ENCODE data around the gene TRIM8. TPM values are rescaled to one million over a fixed set of nuclear protein-coding genes. Genes with fewer than 3 reads are reported as not detected.
A peak's percentile ranks its signal among the peaks of the same experiment; 100 is the strongest.

Gene TRIM8
- total RNA-seq, 6 experiments from 2014 or later, result 34.7 to 99.8 (median 41.2) TPM

DNA sequence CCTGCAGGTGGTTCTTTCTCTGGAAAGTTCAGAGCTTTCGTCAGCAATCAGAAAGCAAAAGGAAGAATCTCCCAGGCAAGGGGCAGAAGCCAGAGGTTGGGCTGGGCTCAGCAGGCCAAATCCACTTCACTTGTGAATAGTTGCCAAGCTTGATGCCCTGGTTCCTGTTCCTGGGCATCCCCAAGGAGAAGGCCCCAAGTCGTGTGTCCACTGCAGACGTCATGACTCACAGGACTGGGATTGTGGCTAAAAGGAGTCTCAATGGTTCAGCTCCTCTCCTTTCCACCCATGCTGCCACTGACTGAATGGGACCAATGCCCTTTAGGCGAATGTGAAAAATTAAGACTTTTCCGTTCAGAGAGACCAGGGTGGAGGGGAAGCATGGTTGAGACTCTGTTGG lies 38.6 kb upstream of the TRIM8 start:
- H3K4me1 ChIP-seq, result no peaks in the 10 kb centered on the region
- H3K36me3 ChIP-seq, result peaks cover 0 to 8% (median 0%) of the 10 kb centered on the region in 4 donors
- ATAC-seq, result no peak
- no peaks in the 10 kb centered on the region for H3K27me3 ChIP-seq
- intact Hi-C loops (cut with DNase I), result no loop called here
- H3K9me3 ChIP-seq, result no peaks in the 10 kb centered on the region
- H3K27ac ChIP-seq, result no peak overlapping the region
- no peak for DNase-seq
- 92% methylated on average over 4 of the region's 5 CpGs for WGBS (ENCODE audit: insufficient coverage, low coverage, low lambda C conversion rate, missing lambda C conversion rate)
- TF ChIP-seq, protein P1, sequence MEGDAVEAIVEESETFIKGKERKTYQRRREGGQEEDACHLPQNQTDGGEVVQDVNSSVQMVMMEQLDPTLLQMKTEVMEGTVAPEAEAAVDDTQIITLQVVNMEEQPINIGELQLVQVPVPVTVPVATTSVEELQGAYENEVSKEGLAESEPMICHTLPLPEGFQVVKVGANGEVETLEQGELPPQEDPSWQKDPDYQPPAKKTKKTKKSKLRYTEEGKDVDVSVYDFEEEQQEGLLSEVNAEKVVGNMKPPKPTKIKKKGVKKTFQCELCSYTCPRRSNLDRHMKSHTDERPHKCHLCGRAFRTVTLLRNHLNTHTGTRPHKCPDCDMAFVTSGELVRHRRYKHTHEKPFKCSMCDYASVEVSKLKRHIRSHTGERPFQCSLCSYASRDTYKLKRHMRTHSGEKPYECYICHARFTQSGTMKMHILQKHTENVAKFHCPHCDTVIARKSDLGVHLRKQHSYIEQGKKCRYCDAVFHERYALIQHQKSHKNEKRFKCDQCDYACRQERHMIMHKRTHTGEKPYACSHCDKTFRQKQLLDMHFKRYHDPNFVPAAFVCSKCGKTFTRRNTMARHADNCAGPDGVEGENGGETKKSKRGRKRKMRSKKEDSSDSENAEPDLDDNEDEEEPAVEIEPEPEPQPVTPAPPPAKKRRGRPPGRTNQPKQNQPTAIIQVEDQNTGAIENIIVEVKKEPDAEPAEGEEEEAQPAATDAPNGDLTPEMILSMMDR (IDR thresholded peaks at IDR 0.05), result no peak
- TF ChIP-seq POLR2A (IDR thresholded peaks at IDR 0.05), result no peak
- H3K4me3 ChIP-seq, result no peak overlapping the region

DNA sequence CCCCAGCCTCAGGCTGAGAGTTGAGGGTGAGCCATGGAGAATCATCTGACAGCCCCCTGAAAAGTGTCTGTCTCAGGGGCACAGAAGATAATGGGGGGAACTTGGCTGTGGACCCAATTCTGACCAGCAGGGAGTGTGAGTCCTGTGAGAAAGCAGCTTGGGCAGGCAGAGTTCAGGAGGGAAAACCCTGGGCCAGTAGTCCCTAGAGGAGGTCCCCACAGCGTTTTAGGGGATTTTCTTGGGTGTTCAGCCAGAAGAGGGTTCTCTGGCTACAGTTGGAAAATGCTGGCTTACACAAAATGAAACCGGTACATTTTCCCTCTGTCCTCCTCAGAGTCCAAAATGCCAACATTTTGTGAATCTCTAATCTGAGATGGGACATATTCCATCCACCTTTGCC lies 35.8 kb upstream of the TRIM8 start:
- intact Hi-C loops (cut with DNase I), result no loop called here
- Histone ChIP-seq H3K27me3 (no peaks in the 10 kb centered on the region), H3K9me3 (no peaks in the 10 kb centered on the region), H3K4me3 (no peak overlapping the region), H3K4me1 (no peaks in the 10 kb centered on the region), H3K27ac (no peak overlapping the region), H3K36me3 (peaks cover 0 to 5% (median 0%) of the 10 kb centered on the region in 4 donors)
- TF ChIP-seq, protein P1 (IDR thresholded peaks at IDR 0.05), result no peak
- TF ChIP-seq POLR2A (IDR thresholded peaks at IDR 0.05), result no peak
- ATAC-seq (no peak), DNase-seq (no peak)
- WGBS (ENCODE audit: insufficient coverage, low coverage, low lambda C conversion rate, missing lambda C conversion rate), result 80% methylated on average over 1 of the region's 2 CpGs

DNA sequence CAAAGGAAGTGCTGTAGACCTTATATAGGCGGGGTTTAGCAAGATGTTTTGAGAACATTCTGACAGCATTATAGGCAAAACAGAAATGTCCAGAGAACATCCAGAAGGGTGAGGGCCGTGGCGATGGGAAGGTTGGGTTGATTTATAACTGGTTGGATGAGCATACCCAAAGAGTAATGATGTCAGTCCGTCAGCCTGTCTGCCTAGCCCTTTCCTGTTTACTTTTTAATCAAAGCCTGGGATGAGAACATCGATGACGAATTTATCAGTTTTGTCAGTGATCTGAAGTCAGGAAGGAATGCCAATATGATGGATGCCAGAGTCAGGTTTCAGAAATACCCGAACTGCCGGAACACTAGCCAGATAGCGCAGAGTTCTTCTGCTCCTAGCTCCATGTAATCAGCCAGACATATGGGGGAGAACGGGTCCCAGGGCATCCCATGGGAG lies 33.8 kb upstream of the TRIM8 start:
- intact Hi-C loops (cut with DNase I), result no loop called here
- Histone ChIP-seq H3K27ac (no peak overlapping the region), H3K4me1 (no peaks in the 10 kb centered on the region), H3K36me3 (peaks cover 0 to 3% (median 0%) of the 10 kb centered on the region in 4 donors), H3K4me3 (no peak overlapping the region), H3K9me3 (no peaks in the 10 kb centered on the region), H3K27me3 (no peaks in the 10 kb centered on the region)
- no peak for TF ChIP-seq POLR2A (IDR thresholded peaks at IDR 0.05)
- TF ChIP-seq, protein P1 (IDR thresholded peaks at IDR 0.05), result no peak
- DNase-seq, result no peak
- ATAC-seq, result no peak
- 90% methylated on average over 8 of the region's 10 CpGs for WGBS (ENCODE audit: insufficient coverage, low coverage, low lambda C conversion rate, missing lambda C conversion rate)

DNA sequence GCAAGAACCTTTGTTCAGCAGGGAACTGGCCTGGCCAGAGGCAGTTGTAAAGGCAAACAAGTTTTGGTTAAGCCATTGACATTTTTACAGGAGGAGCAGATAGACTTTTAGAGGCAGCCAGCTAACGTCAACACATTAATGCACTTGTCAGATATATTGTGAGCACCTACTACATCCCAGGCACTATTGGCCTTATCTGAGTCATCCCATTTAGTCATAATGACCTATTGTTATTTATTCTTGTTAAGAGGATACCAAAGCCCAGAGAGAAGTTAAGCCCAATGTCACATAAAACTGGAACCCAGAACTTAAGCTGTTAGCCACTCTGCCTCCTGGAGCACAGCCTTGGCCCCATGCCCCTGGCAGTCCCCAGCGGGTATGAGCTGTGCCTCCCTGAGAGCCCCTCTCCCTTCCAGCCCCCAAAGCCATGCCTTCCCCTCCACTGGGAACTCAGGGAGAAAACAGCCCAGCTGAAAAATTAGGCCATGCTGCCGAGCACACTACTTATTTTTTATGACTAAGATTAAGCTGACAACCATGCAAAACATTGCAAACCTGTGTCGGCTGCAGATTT lies 32.7 kb upstream of the TRIM8 start:
- Histone ChIP-seq H3K27me3 (no peaks in the 10 kb centered on the region), H3K36me3 (peaks cover 0 to 8% (median 0%) of the 10 kb centered on the region in 4 donors), H3K4me3 (no peak overlapping the region), H3K27ac (no peak overlapping the region), H3K9me3 (no peaks in the 10 kb centered on the region), H3K4me1 (no peaks in the 10 kb centered on the region)
- peak in 1 of 3 donors; percentile 17 for DNase-seq
- intact Hi-C loops (cut with DNase I), result no loop called here
- ATAC-seq, result peak in 1 of 4 donors; percentile 15
- no peak for TF ChIP-seq POLR2A (IDR thresholded peaks at IDR 0.05)
- TF ChIP-seq, protein P1 (IDR thresholded peaks at IDR 0.05), result no peak
- WGBS (ENCODE audit: insufficient coverage, low coverage, low lambda C conversion rate, missing lambda C conversion rate), result 48% methylated on average over 2 of the region's 4 CpGs
